ENCODE measurements around the gene BCKDHA. TPM values are rescaled to one million over a fixed set of nuclear protein-coding genes. Genes with fewer than 3 reads are reported as not detected.

BCKDHA gene
- total RNA-seq, 1 experiment from 2014 or later, result 17.7 TPM

DNA sequence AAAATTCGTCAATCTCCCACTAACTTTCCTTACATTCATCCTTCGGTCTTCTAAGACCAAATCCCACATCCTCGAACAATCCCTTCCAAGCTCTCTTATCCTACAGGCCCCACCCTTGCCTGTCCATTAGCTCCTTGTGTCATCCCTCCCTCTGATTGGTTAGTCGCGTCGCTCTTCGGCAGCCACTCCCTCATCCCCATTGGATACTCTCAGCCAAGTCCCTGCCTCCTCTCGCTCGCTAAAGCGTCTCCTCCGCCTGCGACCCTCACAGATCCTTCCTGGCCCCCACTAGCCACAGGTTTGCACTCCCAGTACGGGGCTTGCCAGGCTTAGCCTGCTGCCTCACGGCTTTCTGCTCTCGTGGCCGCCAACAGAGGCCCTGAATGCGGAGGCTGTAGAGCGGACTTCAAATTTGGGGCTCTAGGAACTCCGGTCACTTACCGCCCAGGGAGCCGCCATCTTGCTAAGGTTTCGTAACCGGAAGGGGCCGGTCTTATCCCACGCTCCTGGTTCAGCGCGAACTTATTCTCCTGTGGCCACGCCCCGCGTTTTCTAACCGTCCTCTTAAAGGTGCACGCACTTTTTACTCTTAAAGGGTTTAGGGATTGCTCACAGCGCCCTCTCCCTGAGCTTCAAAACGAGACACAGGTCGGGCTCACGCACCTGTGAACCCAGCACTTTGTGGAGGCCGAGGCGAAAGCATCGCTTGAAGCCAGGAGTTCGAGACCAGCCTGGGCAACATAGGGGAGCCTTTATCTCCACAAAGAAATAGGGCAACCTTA is 42.0 kb downstream of the BCKDHA start, which contains the start of gene DMAC2:
Gene DMAC2 (minus strand): TSS at position 472 of the 782 bp plus-strand sequence. CDS start 13 bp downstream, at position 459.
- Histone ChIP-seq H3K9ac (ENCODE audit: low read length) (peak within 1 kb of the TSS; percentile 85), H3K79me2 (ENCODE audit: insufficient read depth, low read length) (peaks cover 17% of the 10 kb centered on the region), H2AFZ (ENCODE audit: low read depth, low read length, poor library complexity, severe bottlenecking) (no peak within 1 kb of the TSS), H3K36me3 (ENCODE audit: control insufficient read depth in 1 of 2, insufficient read depth in 2 of 2, low read length in 2 of 2) (no peaks in the 10 kb centered on the region; a peak in 2 of 4 replicates), H3K27me3 (ENCODE audit: insufficient read depth, low read length) (no peaks in the 10 kb centered on the region), H3K27ac (ENCODE audit: low read depth, low read length) (peak within 1 kb of the TSS; percentile 81), H3K4me2 (ENCODE audit: low read length) (peak within 1 kb of the TSS; percentile 63), H3K9me2 (ENCODE audit: insufficient read depth) (no peaks in the 10 kb centered on the region), H4K20me1 (ENCODE audit: insufficient read depth) (no peaks in the 10 kb centered on the region), H3K4me1 (ENCODE audit: control insufficient read depth in 1 of 2, insufficient read depth in 2 of 2, low read length in 2 of 2) (peaks cover 10 to 12% of the 10 kb centered on the region in 2 experiments), H3K9me3 (ENCODE audit: control insufficient read depth in 1 of 2, insufficient read depth in 1 of 2, low read depth in 1 of 2, low read length in 2 of 2) (no peaks in the 10 kb centered on the region), H3K4me3 (replicated peaks in 1 of 2; ENCODE audit: low read depth in 1 of 2, low read length in 2 of 2) (peak within 1 kb of the TSS; percentile 76 to 96)
- ChIA-PET CTCF (interaction anchor here (0.6 to 2.0 kb wide), 12 partner anchors 8 to 355 kb away, joined by 3 to 34 read pairs (median 4); no protein-coding TSS in a partner anchor), RAD21 (ENCODE audit: low non-redundant PET in 1 of 2, low total read pairs in 2 of 2, uncharacterized antibody in 2 of 2, unreplicated experiment in 2 of 2) (interaction anchor here (0.5 to 1.2 kb wide), 4 partner anchors 9 to 99 kb away, joined by 3 to 7 read pairs (median 4); no protein-coding TSS in a partner anchor), POLR2A (interaction anchor here (0.5 to 1.8 kb wide), 13 partner anchors 9 to 271 kb away, joined by 3 to 12 read pairs (median 4); partner anchors contain the start of genes B9D2 and HNRNPUL1)
- DNase-seq (ENCODE audit: low read depth, low spot score) (peak; percentile 99), ATAC-seq (peak; percentile 97)
- intact Hi-C loops (cut with micrococcal nuclease), result loop anchor here (1.0 kb wide), 1 partner anchor 42 kb away; the partner anchor contains the start of genes BCKDHA and EXOSC5
- TF ChIP-seq RAD21 (IDR thresholded peaks at IDR 0.05; ENCODE audit: low read depth), result peak; percentile 46
- TF ChIP-seq, protein P1, sequence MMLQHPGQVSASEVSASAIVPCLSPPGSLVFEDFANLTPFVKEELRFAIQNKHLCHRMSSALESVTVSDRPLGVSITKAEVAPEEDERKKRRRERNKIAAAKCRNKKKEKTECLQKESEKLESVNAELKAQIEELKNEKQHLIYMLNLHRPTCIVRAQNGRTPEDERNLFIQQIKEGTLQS (IDR thresholded peaks at IDR 0.05), result no peak
- TF ChIP-seq CBX3 (IDR thresholded peaks at IDR 0.05; ENCODE audit: low read depth), result peak; percentile 91
- TF ChIP-seq, protein P2, sequence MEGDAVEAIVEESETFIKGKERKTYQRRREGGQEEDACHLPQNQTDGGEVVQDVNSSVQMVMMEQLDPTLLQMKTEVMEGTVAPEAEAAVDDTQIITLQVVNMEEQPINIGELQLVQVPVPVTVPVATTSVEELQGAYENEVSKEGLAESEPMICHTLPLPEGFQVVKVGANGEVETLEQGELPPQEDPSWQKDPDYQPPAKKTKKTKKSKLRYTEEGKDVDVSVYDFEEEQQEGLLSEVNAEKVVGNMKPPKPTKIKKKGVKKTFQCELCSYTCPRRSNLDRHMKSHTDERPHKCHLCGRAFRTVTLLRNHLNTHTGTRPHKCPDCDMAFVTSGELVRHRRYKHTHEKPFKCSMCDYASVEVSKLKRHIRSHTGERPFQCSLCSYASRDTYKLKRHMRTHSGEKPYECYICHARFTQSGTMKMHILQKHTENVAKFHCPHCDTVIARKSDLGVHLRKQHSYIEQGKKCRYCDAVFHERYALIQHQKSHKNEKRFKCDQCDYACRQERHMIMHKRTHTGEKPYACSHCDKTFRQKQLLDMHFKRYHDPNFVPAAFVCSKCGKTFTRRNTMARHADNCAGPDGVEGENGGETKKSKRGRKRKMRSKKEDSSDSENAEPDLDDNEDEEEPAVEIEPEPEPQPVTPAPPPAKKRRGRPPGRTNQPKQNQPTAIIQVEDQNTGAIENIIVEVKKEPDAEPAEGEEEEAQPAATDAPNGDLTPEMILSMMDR (IDR thresholded peaks at IDR 0.05 in 2 of 3, conservative IDR thresholded peaks at IDR 0.05 in 1 of 3; ENCODE audit: borderline replicate concordance in 1 of 3, insufficient read depth in 1 of 3, low read depth in 2 of 3, low read length in 2 of 3), result peak; percentile 46 to 72 (median 72); a peak in 5 of 6 replicates
- peak; percentile 94 for TF ChIP-seq CEBPB (IDR thresholded peaks at IDR 0.05; ENCODE audit: low read depth)
- TF ChIP-seq TCF7L2 (IDR thresholded peaks at IDR 0.05; ENCODE audit: borderline replicate concordance, extremely low read depth, insufficient read depth, insufficient read length), result no peak
- peak; percentile 50 for TF ChIP-seq EGR1 (IDR thresholded peaks at IDR 0.05; ENCODE audit: low read depth)
- peak; percentile 57 for TF ChIP-seq POLR2A (IDR thresholded peaks at IDR 0.05; ENCODE audit: borderline replicate concordance, extremely low read depth, insufficient read depth, insufficient read length)
- TF ChIP-seq, protein P3, sequence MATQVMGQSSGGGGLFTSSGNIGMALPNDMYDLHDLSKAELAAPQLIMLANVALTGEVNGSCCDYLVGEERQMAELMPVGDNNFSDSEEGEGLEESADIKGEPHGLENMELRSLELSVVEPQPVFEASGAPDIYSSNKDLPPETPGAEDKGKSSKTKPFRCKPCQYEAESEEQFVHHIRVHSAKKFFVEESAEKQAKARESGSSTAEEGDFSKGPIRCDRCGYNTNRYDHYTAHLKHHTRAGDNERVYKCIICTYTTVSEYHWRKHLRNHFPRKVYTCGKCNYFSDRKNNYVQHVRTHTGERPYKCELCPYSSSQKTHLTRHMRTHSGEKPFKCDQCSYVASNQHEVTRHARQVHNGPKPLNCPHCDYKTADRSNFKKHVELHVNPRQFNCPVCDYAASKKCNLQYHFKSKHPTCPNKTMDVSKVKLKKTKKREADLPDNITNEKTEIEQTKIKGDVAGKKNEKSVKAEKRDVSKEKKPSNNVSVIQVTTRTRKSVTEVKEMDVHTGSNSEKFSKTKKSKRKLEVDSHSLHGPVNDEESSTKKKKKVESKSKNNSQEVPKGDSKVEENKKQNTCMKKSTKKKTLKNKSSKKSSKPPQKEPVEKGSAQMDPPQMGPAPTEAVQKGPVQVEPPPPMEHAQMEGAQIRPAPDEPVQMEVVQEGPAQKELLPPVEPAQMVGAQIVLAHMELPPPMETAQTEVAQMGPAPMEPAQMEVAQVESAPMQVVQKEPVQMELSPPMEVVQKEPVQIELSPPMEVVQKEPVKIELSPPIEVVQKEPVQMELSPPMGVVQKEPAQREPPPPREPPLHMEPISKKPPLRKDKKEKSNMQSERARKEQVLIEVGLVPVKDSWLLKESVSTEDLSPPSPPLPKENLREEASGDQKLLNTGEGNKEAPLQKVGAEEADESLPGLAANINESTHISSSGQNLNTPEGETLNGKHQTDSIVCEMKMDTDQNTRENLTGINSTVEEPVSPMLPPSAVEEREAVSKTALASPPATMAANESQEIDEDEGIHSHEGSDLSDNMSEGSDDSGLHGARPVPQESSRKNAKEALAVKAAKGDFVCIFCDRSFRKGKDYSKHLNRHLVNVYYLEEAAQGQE (IDR thresholded peaks at IDR 0.05; ENCODE audit: low read depth), result no peak
- TF ChIP-seq, protein P4, sequence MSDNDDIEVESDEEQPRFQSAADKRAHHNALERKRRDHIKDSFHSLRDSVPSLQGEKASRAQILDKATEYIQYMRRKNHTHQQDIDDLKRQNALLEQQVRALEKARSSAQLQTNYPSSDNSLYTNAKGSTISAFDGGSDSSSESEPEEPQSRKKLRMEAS (IDR thresholded peaks at IDR 0.05), result peak; percentile 95
- peak; percentile 96 for TF ChIP-seq YY1 (IDR thresholded peaks at IDR 0.05; ENCODE audit: extremely low read depth, insufficient replicate concordance, low read depth, low read length)
- no peak; the same call in 1 of the 2 replicates for TF ChIP-seq ELF1 (IDR thresholded peaks at IDR 0.05; ENCODE audit: borderline replicate concordance, low read depth)
- peak; percentile 71 for TF ChIP-seq POLR2AphosphoS5 (IDR thresholded peaks at IDR 0.05; ENCODE audit: low read depth, low read length)
- TF ChIP-seq SP1 (IDR thresholded peaks at IDR 0.05; ENCODE audit: low read depth), result peak; percentile 88
- BruUV-seq (replicated peaks), result TSS peak; percentile 82

Data from HCT116 (cell line).